Tibial nerve (tissue), 4 donors: ENCODE measurements around the gene C2orf81.

Source experiments
- CTCF ChIP-seq, 5 experiments: fragments of 200-600 bp in 3 of 5; fragments of 450-650 bp in 2 of 5; sonication (generic) in 3 of 5; IDR thresholded peaks; one replicate each; pipeline ENCODE4 v1.5.1; 2016 to 2019; ENCODE audit warnings: antibody characterized with exemption in 5 of 5, mild to moderate bottlenecking in 3 of 5, moderate library complexity in 2 of 5
- EP300 ChIP-seq, 2 donors: sonication (generic); formaldehyde crosslinking; IDR thresholded peaks; one replicate each; pipeline ENCODE4 v1.6.1; 2017; ENCODE audit warnings: antibody characterized with exemption in 2 of 2, mild to moderate bottlenecking in 1 of 2

GRCh38 chr2:74425523-74425922 is 4.1 kb upstream of the C2orf81 start:
- TF ChIP-seq EP300 (IDR thresholded peaks at IDR 0.05), result no peak
- no peak for TF ChIP-seq CTCF (IDR thresholded peaks at IDR 0.05)
